GM18511 (cell line): ENCODE data around the gene CHRNG.

Experiments used
- ATAC-seq: cut with Tn5 transposase; IDR thresholded peaks from one replicate; pipeline ENCODE4 v1.9.1; 2021; ENCODE audit warnings: mild to moderate bottlenecking, moderate library complexity; ENCODE audit not compliant: unreplicated experiment

The CHRNG gene

GRCh38 chr2:232539298-232540231, at the start of gene CHRNG:
TSS of gene CHRNG (plus strand) at chr2:232539692. CDS start at chr2:232539748, 56 bp downstream.
- ATAC-seq = no peak

GRCh38 chr2:232490221-232491138, 49.0 kb upstream of the CHRNG start:
- ATAC-seq = no peak

GRCh38 chr2:232491139-232491780, 48.2 kb upstream of the CHRNG start:
- no peak for ATAC-seq

GRCh38 chr2:232492236-232492848, 47.1 kb upstream of the CHRNG start:
- no peak for ATAC-seq

GRCh38 chr2:232492963-232493700, 46.4 kb upstream of the CHRNG start:
- ATAC-seq = no peak

- no peak for ATAC-seq
These were observed 45.6 kb upstream of the CHRNG start for GRCh38 chr2:232493701-232494474.

GRCh38 chr2:232494542-232494941, 45.0 kb upstream of the CHRNG start:
- no peak for ATAC-seq

GRCh38 chr2:232495292-232495691, 44.2 kb upstream of the CHRNG start:
- no peak for ATAC-seq

GRCh38 chr2:232496501-232497270, 42.8 kb upstream of the CHRNG start:
- no peak for ATAC-seq

- ATAC-seq = no peak
These were observed 42.1 kb upstream of the CHRNG start for GRCh38 chr2:232497348-232497747.

GRCh38 chr2:232498452-232498851, 41.0 kb upstream of the CHRNG start:
- no peak for ATAC-seq

- no peak for ATAC-seq
These were observed 38.1 kb upstream of the CHRNG start for GRCh38 chr2:232501331-232501771.

GRCh38 chr2:232501794-232502390, 37.6 kb upstream of the CHRNG start:
- no peak for ATAC-seq

- ATAC-seq = no peak
These were observed 37.0 kb upstream of the CHRNG start for GRCh38 chr2:232502511-232502910.

- ATAC-seq = no peak
These were observed 36.3 kb upstream of the CHRNG start for GRCh38 chr2:232502911-232503808.

GRCh38 chr2:232503809-232504323, 35.6 kb upstream of the CHRNG start:
- no peak for ATAC-seq

- no peak for ATAC-seq
These were observed 35.1 kb upstream of the CHRNG start for GRCh38 chr2:232504438-232504837.
